HEK293 (cell line): ENCODE measurements around the gene EIF2D.

Source experiments
- GLIS1 ChIP-seq: fragments of 450-650 bp; formaldehyde crosslinking; IDR thresholded peaks from 2 replicates; pipeline ENCODE4 v1.5.1; 2016; ENCODE audit warnings: missing biosample characterization, missing genetic modification characterization
- GLIS2 ChIP-seq: fragments of 450-650 bp; formaldehyde crosslinking; IDR thresholded peaks from 2 replicates; pipeline ENCODE4 v1.5.1; 2016; ENCODE audit warnings: missing biosample characterization, missing genetic modification characterization
- IKZF3 ChIP-seq: fragments of 450-650 bp; IDR thresholded peaks from 2 replicates; pipeline ENCODE4 v1.5.0; 2018; ENCODE audit warnings: missing biosample characterization, mild to moderate bottlenecking, missing genetic modification characterization, moderate library complexity
- OSR2 ChIP-seq: fragments of 450-650 bp; formaldehyde crosslinking; IDR thresholded peaks from 2 replicates; pipeline ENCODE4 v1.5.1; 2016; ENCODE audit warnings: missing biosample characterization, missing genetic modification characterization
- PATZ1 ChIP-seq: fragments of 450-650 bp; formaldehyde crosslinking; IDR thresholded peaks from 2 replicates; pipeline ENCODE4 v1.5.1; 2016; ENCODE audit warnings: missing biosample characterization, missing genetic modification characterization
- PRDM2 ChIP-seq: fragments of 450-650 bp; formaldehyde crosslinking; IDR thresholded peaks from 2 replicates; pipeline ENCODE4 v1.5.1; 2016; ENCODE audit warnings: missing biosample characterization, missing genetic modification characterization, borderline replicate concordance
- REPIN1 ChIP-seq: fragments of 450-650 bp; formaldehyde crosslinking; IDR thresholded peaks from 2 replicates; pipeline ENCODE4 v1.5.1; 2017; ENCODE audit warnings: missing biosample characterization, missing genetic modification characterization, low read depth
- SP3 ChIP-seq: fragments of 450-650 bp; formaldehyde crosslinking; IDR thresholded peaks from 2 replicates; pipeline ENCODE4 v1.5.1; 2016; ENCODE audit warnings: missing biosample characterization, missing genetic modification characterization
- ZBTB11 ChIP-seq: fragments of 450-650 bp; formaldehyde crosslinking; conservative IDR thresholded peaks from 2 replicates; pipeline ENCODE4 v1.5.1; 2016; ENCODE audit warnings: low read depth, missing biosample characterization, missing genetic modification characterization
- ZBTB17 ChIP-seq: fragments of 450-650 bp; formaldehyde crosslinking; IDR thresholded peaks from 2 replicates; pipeline ENCODE4 v1.5.1; 2016; ENCODE audit warnings: missing biosample characterization, missing genetic modification characterization
- ZBTB21 ChIP-seq: fragments of 450-650 bp; formaldehyde crosslinking; IDR thresholded peaks from 2 replicates; pipeline ENCODE4 v1.5.1; 2017; ENCODE audit warnings: missing biosample characterization, missing genetic modification characterization
- ZBTB48 ChIP-seq: fragments of 450-650 bp; formaldehyde crosslinking; IDR thresholded peaks from 2 replicates; pipeline ENCODE4 v1.5.1; 2016; ENCODE audit warnings: missing biosample characterization, missing genetic modification characterization
- ZNF10 ChIP-seq: fragments of 450-650 bp; formaldehyde crosslinking; IDR thresholded peaks from 2 replicates; pipeline ENCODE4 v1.5.1; 2017; ENCODE audit warnings: missing biosample characterization, missing genetic modification characterization
- ZNF155 ChIP-seq: fragments of 450-650 bp; formaldehyde crosslinking; IDR thresholded peaks from 2 replicates; pipeline ENCODE4 v1.5.1; 2016; ENCODE audit warnings: missing biosample characterization, missing genetic modification characterization
- ZNF175 ChIP-seq: fragments of 450-650 bp; formaldehyde crosslinking; IDR thresholded peaks from 2 replicates; pipeline ENCODE4 v1.5.1; 2016; ENCODE audit warnings: missing biosample characterization, missing genetic modification characterization
- ZNF2 ChIP-seq: fragments of 450-650 bp; formaldehyde crosslinking; IDR thresholded peaks from 2 replicates; pipeline ENCODE4 v1.5.1; 2016; ENCODE audit warnings: missing biosample characterization, missing genetic modification characterization
- ZNF202 ChIP-seq: fragments of 450-650 bp; formaldehyde crosslinking; IDR thresholded peaks from 2 replicates; pipeline ENCODE4 v1.5.1; 2016; ENCODE audit warnings: missing biosample characterization, missing genetic modification characterization, borderline replicate concordance
- ZNF221 ChIP-seq: fragments of 450-650 bp; formaldehyde crosslinking; IDR thresholded peaks from 2 replicates; pipeline ENCODE4 v1.5.1; 2017; ENCODE audit warnings: missing biosample characterization, missing genetic modification characterization, borderline replicate concordance
- ZNF335 ChIP-seq: fragments of 450-650 bp; formaldehyde crosslinking; conservative IDR thresholded peaks from 2 replicates; pipeline ENCODE4 v1.5.1; 2016; ENCODE audit warnings: missing biosample characterization, missing genetic modification characterization
- ZNF362 ChIP-seq: fragments of 450-650 bp; formaldehyde crosslinking; IDR thresholded peaks from 2 replicates; pipeline ENCODE4 v1.5.1; 2016; ENCODE audit warnings: missing biosample characterization, missing genetic modification characterization
- ZNF514 ChIP-seq: fragments of 450-650 bp; formaldehyde crosslinking; IDR thresholded peaks from 2 replicates; pipeline ENCODE4 v1.5.1; 2016; ENCODE audit warnings: missing biosample characterization, missing genetic modification characterization
- ZNF610 ChIP-seq: fragments of 450-650 bp; formaldehyde crosslinking; IDR thresholded peaks from 2 replicates; pipeline ENCODE4 v1.5.1; 2016; ENCODE audit warnings: missing biosample characterization, missing genetic modification characterization, borderline replicate concordance
- ZNF692 ChIP-seq: fragments of 450-650 bp; formaldehyde crosslinking; IDR thresholded peaks from 2 replicates; pipeline ENCODE4 v1.5.1; 2016; ENCODE audit warnings: missing biosample characterization, missing genetic modification characterization
- ZNF76 ChIP-seq: fragments of 450-650 bp; formaldehyde crosslinking; IDR thresholded peaks from 2 replicates; pipeline ENCODE4; 2016; ENCODE audit warnings: low read depth, missing biosample characterization, missing genetic modification characterization, borderline replicate concordance
- ZNF843 ChIP-seq: fragments of 450-650 bp; formaldehyde crosslinking; IDR thresholded peaks from 2 replicates; pipeline ENCODE4 v1.5.1; 2016; ENCODE audit warnings: missing biosample characterization, missing genetic modification characterization
- ZSCAN4 ChIP-seq: fragments of 450-650 bp; formaldehyde crosslinking; IDR thresholded peaks from 2 replicates; pipeline ENCODE4 v1.5.1; 2017; ENCODE audit warnings: missing biosample characterization, missing genetic modification characterization

EIF2D gene

GRCh38 chr1:206655471-206655882, 43.2 kb upstream of the EIF2D start (continued):
- TF ChIP-seq ZNF362 (no peak), ZNF335 (0 out of 2 replicates have a peak, but pooled peaks have one; percentile 29), ZNF514 (no peak), ZBTB11 (0 out of 2 replicates have a peak, but pooled peaks have one; percentile 15), ZNF155 (tag by site-specific recombination) (no peak), ZNF175 (tag by site-specific recombination) (no peak), OSR2 (tag by site-specific recombination) (peak; percentile 88), ZNF10 (no peak), ZNF2 (tag by site-specific recombination) (no peak), PRDM2 (tag by site-specific recombination) (no peak), ZBTB21 (tag by site-specific recombination) (no peak), ZBTB48 (peak; percentile 85), REPIN1 (tag by site-specific recombination) (no peak), SP3 (tag by site-specific recombination) (no peak), GLIS1 (tag by site-specific recombination) (peak; percentile 88), GLIS2 (tag by site-specific recombination) (peak; percentile 38; the same call in 1 of the 2 replicates), ZBTB17 (tag by site-specific recombination) (peak; percentile 24; the same call in 1 of the 2 replicates), ZNF202 (tag by site-specific recombination) (no peak), IKZF3 (tag by site-specific recombination) (no peak), ZSCAN4 (tag by site-specific recombination) (no peak), ZNF692 (tag by site-specific recombination) (0 out of 2 replicates have a peak, but pooled peaks have one; percentile 17), ZNF843 (tag by site-specific recombination) (0 out of 2 replicates have a peak, but pooled peaks have one; percentile 27), ZNF76 (no peak), ZNF221 (tag by site-specific recombination) (no peak), PATZ1 (tag by site-specific recombination) (peak; percentile 40; the same call in 1 of the 2 replicates), ZNF610 (no peak)
